Prostate gland (tissue), 2 donors: ENCODE results near the gene DOCK7.

Experiments
- POLR2A ChIP-seq: fragments of 450-650 bp; IDR thresholded peaks from one replicate; pipeline ENCODE4 v1.6.1; 2016; ENCODE audit warnings: antibody characterized with exemption, mild to moderate bottlenecking
- TF ChIP-seq, protein P1 (sequence below), 4 experiments: fragments of 200-600 bp in 2 of 4; fragments of 450-650 bp in 2 of 4; sonication (generic) in 2 of 4; IDR thresholded peaks; 1 replicate in 3 of 4; 2 replicates in 1 of 4; pipeline ENCODE4 v1.5.1; 2016 to 2019; ENCODE audit warnings: antibody characterized with exemption in 4 of 4, mild to moderate bottlenecking in 2 of 4, moderate library complexity in 2 of 4

DNA sequence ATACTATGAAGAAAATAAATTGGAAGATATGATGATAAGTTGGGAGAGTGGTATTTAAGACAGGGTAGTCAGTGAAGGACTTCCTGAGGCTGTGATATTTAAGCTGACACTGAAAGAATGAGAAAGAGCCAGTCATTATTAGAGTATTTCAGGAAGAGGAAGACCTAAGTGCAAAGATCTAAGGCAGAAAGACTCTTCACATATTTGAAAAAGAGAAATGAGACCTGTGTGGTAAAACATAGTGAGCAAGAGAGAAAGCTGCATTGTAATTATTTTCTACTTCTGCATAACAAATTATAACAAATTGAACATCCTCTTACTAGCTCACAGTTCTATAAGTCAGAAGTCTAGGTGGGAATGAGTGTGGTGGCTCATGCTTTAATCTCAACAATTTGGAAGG lies 34.6 kb upstream of the DOCK7 start:
- TF ChIP-seq, protein P1, sequence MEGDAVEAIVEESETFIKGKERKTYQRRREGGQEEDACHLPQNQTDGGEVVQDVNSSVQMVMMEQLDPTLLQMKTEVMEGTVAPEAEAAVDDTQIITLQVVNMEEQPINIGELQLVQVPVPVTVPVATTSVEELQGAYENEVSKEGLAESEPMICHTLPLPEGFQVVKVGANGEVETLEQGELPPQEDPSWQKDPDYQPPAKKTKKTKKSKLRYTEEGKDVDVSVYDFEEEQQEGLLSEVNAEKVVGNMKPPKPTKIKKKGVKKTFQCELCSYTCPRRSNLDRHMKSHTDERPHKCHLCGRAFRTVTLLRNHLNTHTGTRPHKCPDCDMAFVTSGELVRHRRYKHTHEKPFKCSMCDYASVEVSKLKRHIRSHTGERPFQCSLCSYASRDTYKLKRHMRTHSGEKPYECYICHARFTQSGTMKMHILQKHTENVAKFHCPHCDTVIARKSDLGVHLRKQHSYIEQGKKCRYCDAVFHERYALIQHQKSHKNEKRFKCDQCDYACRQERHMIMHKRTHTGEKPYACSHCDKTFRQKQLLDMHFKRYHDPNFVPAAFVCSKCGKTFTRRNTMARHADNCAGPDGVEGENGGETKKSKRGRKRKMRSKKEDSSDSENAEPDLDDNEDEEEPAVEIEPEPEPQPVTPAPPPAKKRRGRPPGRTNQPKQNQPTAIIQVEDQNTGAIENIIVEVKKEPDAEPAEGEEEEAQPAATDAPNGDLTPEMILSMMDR (IDR thresholded peaks at IDR 0.05) = no peak
- no peak for TF ChIP-seq POLR2A
